ENCODE data around the gene SMAD1. TPM values are rescaled to one million over a fixed set of nuclear protein-coding genes. Genes with fewer than 3 reads are reported as not detected.

Gene SMAD1
- total and polyA plus RNA-seq, 2 donors (not counting 1 experiment from before 2014, with no cell fraction given) = 13.0 to 25.1 TPM

DNA sequence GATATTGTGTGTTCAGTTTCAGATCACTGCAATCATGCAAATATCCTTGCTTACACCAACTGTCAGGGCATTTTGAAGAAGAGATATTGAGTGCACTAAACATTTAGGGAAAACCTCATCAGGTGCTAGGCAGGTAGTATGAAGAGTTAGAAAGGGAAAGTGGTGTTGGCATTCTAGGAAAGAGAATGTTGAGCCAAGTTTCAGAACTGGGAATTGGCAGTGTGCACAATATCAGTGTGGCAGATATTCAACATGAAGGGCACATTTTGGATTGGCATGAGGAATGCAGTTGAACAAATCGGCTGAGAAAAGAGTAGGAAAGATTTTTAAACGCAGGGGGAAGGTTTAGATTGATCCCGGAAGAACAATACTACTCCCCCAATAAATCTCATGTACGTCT is 43.4 kb upstream of the SMAD1 start:
- Histone ChIP-seq H3K4me3 (replicated peaks in 1 of 4; ENCODE audit: control extremely low read depth in 1 of 4, insufficient read depth in 1 of 4, low read depth in 3 of 4, low read length in 4 of 4) (no peak overlapping the region), H4K20me1 (ENCODE audit: control insufficient read depth, extremely low read depth, insufficient read depth, low read length) (no peaks in the 10 kb centered on the region), H3K27me3 (ENCODE audit: control insufficient read depth, insufficient read depth, low read length) (no peaks in the 10 kb centered on the region), H3K36me3 (ENCODE audit: control insufficient read depth, insufficient read depth, low read length) (no peaks in the 10 kb centered on the region), H3K9me3 (ENCODE audit: control insufficient read depth, insufficient read depth, low read depth, low read length) (no peaks in the 10 kb centered on the region), H3K4me1 (ENCODE audit: control insufficient read depth, extremely low read depth, insufficient read depth, low read length) (no peaks in the 10 kb centered on the region), H2AFZ (ENCODE audit: low read length) (no peak overlapping the region), H3K79me2 (ENCODE audit: control insufficient read depth, insufficient read depth, low read length) (no peaks in the 10 kb centered on the region), H3K27ac (ENCODE audit: insufficient read depth, low read length) (no peak overlapping the region), H3K4me2 (ENCODE audit: extremely low read depth, insufficient read depth, low read length) (no peak overlapping the region), H3K9ac (ENCODE audit: insufficient read depth, low read length) (no peak overlapping the region)
- TF ChIP-seq, protein P1, sequence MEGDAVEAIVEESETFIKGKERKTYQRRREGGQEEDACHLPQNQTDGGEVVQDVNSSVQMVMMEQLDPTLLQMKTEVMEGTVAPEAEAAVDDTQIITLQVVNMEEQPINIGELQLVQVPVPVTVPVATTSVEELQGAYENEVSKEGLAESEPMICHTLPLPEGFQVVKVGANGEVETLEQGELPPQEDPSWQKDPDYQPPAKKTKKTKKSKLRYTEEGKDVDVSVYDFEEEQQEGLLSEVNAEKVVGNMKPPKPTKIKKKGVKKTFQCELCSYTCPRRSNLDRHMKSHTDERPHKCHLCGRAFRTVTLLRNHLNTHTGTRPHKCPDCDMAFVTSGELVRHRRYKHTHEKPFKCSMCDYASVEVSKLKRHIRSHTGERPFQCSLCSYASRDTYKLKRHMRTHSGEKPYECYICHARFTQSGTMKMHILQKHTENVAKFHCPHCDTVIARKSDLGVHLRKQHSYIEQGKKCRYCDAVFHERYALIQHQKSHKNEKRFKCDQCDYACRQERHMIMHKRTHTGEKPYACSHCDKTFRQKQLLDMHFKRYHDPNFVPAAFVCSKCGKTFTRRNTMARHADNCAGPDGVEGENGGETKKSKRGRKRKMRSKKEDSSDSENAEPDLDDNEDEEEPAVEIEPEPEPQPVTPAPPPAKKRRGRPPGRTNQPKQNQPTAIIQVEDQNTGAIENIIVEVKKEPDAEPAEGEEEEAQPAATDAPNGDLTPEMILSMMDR (conservative IDR thresholded peaks at IDR 0.05 in 1 of 2, IDR thresholded peaks at IDR 0.05 in 1 of 2; ENCODE audit: low read depth in 1 of 2, low read length in 2 of 2) = no peak
- no peak for TF ChIP-seq EZH2 (IDR thresholded peaks at IDR 0.05; ENCODE audit: low read length, missing control alignments)
- no peak for DNase-seq (ENCODE audit: low read depth in 2 of 2)

DNA sequence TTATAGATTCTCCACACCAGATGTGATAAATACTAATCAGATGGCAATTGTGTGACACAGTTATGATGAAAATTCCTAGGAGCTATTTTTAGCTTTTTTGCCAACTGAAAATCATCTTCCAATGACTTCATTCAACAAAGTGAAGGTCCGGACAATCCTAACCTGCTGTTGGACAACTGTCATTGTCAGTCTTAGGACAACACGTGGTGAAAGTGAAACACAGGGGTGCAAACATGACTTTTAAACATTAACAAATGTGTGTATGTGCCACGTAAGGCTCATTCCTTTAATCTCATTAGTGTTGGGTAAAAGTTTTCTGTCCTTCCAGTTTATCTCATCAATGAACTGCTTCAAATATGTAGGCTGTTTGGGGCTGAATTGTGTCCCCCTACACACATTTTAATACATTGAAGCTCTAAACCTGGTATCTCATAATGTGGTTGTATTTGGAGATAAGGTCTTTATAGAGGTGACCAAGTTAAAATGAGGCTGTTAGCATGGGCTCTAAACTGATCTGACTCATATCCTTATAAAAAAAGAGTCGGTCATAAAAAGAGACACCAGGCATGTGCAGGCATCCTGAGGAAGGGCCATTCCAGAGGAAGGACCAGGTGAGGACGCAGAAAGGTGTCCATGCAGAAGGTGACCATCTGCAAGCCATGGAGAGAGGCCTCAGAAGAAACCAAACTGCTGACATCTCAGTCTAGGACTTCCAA is 41.2 kb upstream of the SMAD1 start:
- TF ChIP-seq, protein P1 (conservative IDR thresholded peaks at IDR 0.05 in 1 of 2, IDR thresholded peaks at IDR 0.05 in 1 of 2; ENCODE audit: low read depth in 1 of 2, low read length in 2 of 2) = no peak
- TF ChIP-seq EZH2 (IDR thresholded peaks at IDR 0.05; ENCODE audit: low read length, missing control alignments) = no peak
- Histone ChIP-seq H3K9me3 (ENCODE audit: control insufficient read depth, insufficient read depth, low read depth, low read length) (no peaks in the 10 kb centered on the region), H3K9ac (ENCODE audit: insufficient read depth, low read length) (no peak overlapping the region), H3K4me3 (replicated peaks in 1 of 4; ENCODE audit: control extremely low read depth in 1 of 4, insufficient read depth in 1 of 4, low read depth in 3 of 4, low read length in 4 of 4) (no peak overlapping the region), H3K36me3 (ENCODE audit: control insufficient read depth, insufficient read depth, low read length) (no peaks in the 10 kb centered on the region), H3K79me2 (ENCODE audit: control insufficient read depth, insufficient read depth, low read length) (no peaks in the 10 kb centered on the region), H3K27ac (ENCODE audit: insufficient read depth, low read length) (no peak overlapping the region), H4K20me1 (ENCODE audit: control insufficient read depth, extremely low read depth, insufficient read depth, low read length) (no peaks in the 10 kb centered on the region), H3K4me1 (ENCODE audit: control insufficient read depth, extremely low read depth, insufficient read depth, low read length) (no peaks in the 10 kb centered on the region), H2AFZ (ENCODE audit: low read length) (no peak overlapping the region), H3K4me2 (ENCODE audit: extremely low read depth, insufficient read depth, low read length) (no peak overlapping the region), H3K27me3 (ENCODE audit: control insufficient read depth, insufficient read depth, low read length) (no peaks in the 10 kb centered on the region)
- peak in 1 of 2 donors; percentile 2 for DNase-seq (ENCODE audit: low read depth in 2 of 2)

DNA sequence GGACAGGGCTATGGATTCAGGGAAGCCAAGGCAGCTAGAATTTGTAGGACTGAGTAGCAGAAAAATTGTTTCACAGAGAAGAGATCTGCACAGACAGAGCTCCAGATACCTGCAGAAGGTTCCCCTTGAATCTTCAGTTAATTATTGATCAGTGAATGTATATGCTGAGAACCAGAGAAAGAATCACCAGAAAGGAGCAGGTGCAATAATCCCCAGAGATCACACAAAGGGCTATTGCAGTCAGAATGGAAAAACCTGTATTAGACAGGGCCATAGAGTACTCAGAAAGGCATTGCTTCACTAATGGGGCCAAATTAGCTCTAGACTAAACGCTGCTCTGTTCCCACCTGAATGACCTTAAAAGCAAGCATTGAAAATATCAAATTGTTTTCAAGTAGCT is 35.5 kb upstream of the SMAD1 start:
- Histone ChIP-seq H3K27ac (ENCODE audit: insufficient read depth, low read length) (no peak overlapping the region), H3K79me2 (ENCODE audit: control insufficient read depth, insufficient read depth, low read length) (no peaks in the 10 kb centered on the region), H4K20me1 (ENCODE audit: control insufficient read depth, extremely low read depth, insufficient read depth, low read length) (no peaks in the 10 kb centered on the region), H2AFZ (ENCODE audit: low read length) (no peak overlapping the region), H3K27me3 (ENCODE audit: control insufficient read depth, insufficient read depth, low read length) (no peaks in the 10 kb centered on the region), H3K4me1 (ENCODE audit: control insufficient read depth, extremely low read depth, insufficient read depth, low read length) (no peaks in the 10 kb centered on the region), H3K9ac (ENCODE audit: insufficient read depth, low read length) (no peak overlapping the region), H3K4me3 (replicated peaks in 1 of 4; ENCODE audit: control extremely low read depth in 1 of 4, insufficient read depth in 1 of 4, low read depth in 3 of 4, low read length in 4 of 4) (no peak overlapping the region), H3K36me3 (ENCODE audit: control insufficient read depth, insufficient read depth, low read length) (no peaks in the 10 kb centered on the region), H3K9me3 (ENCODE audit: control insufficient read depth, insufficient read depth, low read depth, low read length) (no peaks in the 10 kb centered on the region), H3K4me2 (ENCODE audit: extremely low read depth, insufficient read depth, low read length) (no peak overlapping the region)
- no peak for DNase-seq (ENCODE audit: low read depth in 2 of 2)
- TF ChIP-seq, protein P1 (conservative IDR thresholded peaks at IDR 0.05 in 1 of 2, IDR thresholded peaks at IDR 0.05 in 1 of 2; ENCODE audit: low read depth in 1 of 2, low read length in 2 of 2) = no peak
